A549 (cell line): Measurements from ENCODE around the gene ANKDD1A. TPM values are rescaled to one million over a fixed set of nuclear protein-coding genes. Genes with fewer than 3 reads are reported as not detected.

Source experiments
- ATAC-seq, 2 experiments: fragments of 200-7000 bp in 1 of 2; fragments of >200 bp in 1 of 2; cut with Nextera tagmentation in 1 of 2; cut with Tn5 transposase in 1 of 2; 3 replicates each; pipeline versions ENCODE4 v1.8.0 to v1.9.1; 2018 to 2020; ENCODE audit warnings: mild to moderate bottlenecking in 1 of 2, moderate library complexity in 1 of 2
- CTCF ChIA-PET: fragments of 300-600 bp; sonication (Branson Sonifier 250); formaldehyde crosslinking; extraction: SDS; loops from one replicate; lab custom pipeline; 2021; ENCODE audit warnings: antibody characterized with exemption, inconsistent platforms; lab: Yijun Ruan, JAX
- POLR2A ChIA-PET: fragments of 350-600 bp; formaldehyde crosslinking; extraction: SDS; loops from one replicate; lab custom pipeline; 2021; ENCODE audit warnings: antibody characterized with exemption, inconsistent platforms; lab: Yijun Ruan, JAX
- DNase-seq, 2 experiments: peaks; one replicate each; pipeline versions ENCODE4 v3.0.0 to v3.0.0-alpha.2; 2011 to 2016; ENCODE audit warnings: low read depth in 1 of 2, low spot score in 1 of 2
- FAIRE-seq: peaks from 2 replicates; lab custom pipeline; 2011; peaks lifted over from hg19 to GRCh38; lab: Jason Lieb, UNC
- H3K27ac ChIP-seq, 2 experiments: fragments of >200 bp; sonication (Bioruptor Twin); formaldehyde crosslinking; 3 replicates each; pipeline ENCODE4 v1.5.1; 2016 to 2017
- H3K4me1 ChIP-seq: fragments of >200 bp; sonication (Bioruptor Twin); formaldehyde crosslinking; 3 replicates; pipeline ENCODE4 v1.6.1; 2016
- H3K4me2 ChIP-seq: fragments of >200 bp; sonication (Bioruptor Twin); formaldehyde crosslinking; 3 replicates; pipeline ENCODE4 v1.6.1; 2016
- H3K4me3 ChIP-seq: fragments of >200 bp; sonication (Bioruptor Twin); formaldehyde crosslinking; 3 replicates; pipeline ENCODE4 v1.5.1; 2016
- H3K9me3 ChIP-seq: fragments of >200 bp; sonication (Bioruptor Twin); formaldehyde crosslinking; 3 replicates; pipeline ENCODE4 v1.6.1; 2016
- CBX2 ChIP-seq: fragments of 200-600 bp; sonication (generic); IDR thresholded peaks from 2 replicates; pipeline ENCODE4 v1.6.1; 2016; ENCODE audit warnings: low read depth, mild to moderate bottlenecking, borderline replicate concordance
- CHD2 ChIP-seq: fragments of 150-350 bp; IDR thresholded peaks from 2 replicates; pipeline ENCODE4 v1.6.1; 2014; ENCODE audit warnings: low read length; ENCODE audit not compliant: partially characterized antibody
- CTCF ChIP-seq: fragments of >200 bp; sonication (Bioruptor Twin); formaldehyde crosslinking; IDR thresholded peaks from 3 replicates; pipeline ENCODE4 v1.5.1; 2016
- ESRRA ChIP-seq: fragments of 150-350 bp; IDR thresholded peaks from 2 replicates; pipeline ENCODE4 v1.6.1; 2014; ENCODE audit warnings: mild to moderate bottlenecking, low read length, borderline replicate concordance
- FOSL2 ChIP-seq, 2 experiments: fragments of 450-650 bp in 1 of 2; fragments of >200 bp in 1 of 2; sonication (Bioruptor Twin) in 1 of 2; formaldehyde crosslinking; IDR thresholded peaks; 2 replicates each; pipeline versions ENCODE4 v1.5.0 to v1.6.1; 2016 to 2020; ENCODE audit warnings: mild to moderate bottlenecking in 1 of 2, moderate library complexity in 1 of 2
- FOXS1 ChIP-seq: fragments of 250-450 bp; sonication (Bioruptor Pico); IDR thresholded peaks from 2 replicates; pipeline ENCODE4 v1.5.0; 2020; ENCODE audit warnings: mild to moderate bottlenecking, moderate library complexity
- HDAC2 ChIP-seq: fragments of 200-600 bp; sonication (generic); IDR thresholded peaks from 2 replicates; pipeline ENCODE4 v1.6.1; 2016
- HEYL ChIP-seq: fragments of 250-450 bp; sonication (Bioruptor Pico); IDR thresholded peaks from 2 replicates; pipeline ENCODE4 v1.8.0; 2021; ENCODE audit warnings: mild to moderate bottlenecking, moderate library complexity
- HOXA7 ChIP-seq: fragments of 250-450 bp; sonication (Bioruptor Pico); IDR thresholded peaks from 2 replicates; pipeline ENCODE4 v1.5.0; 2020; ENCODE audit warnings: mild to moderate bottlenecking, moderate library complexity
- HOXB5 ChIP-seq: fragments of 250-450 bp; sonication (Bioruptor Pico); IDR thresholded peaks from 2 replicates; pipeline ENCODE4 v1.5.0; 2020; ENCODE audit warnings: mild to moderate bottlenecking, moderate library complexity
- JUN ChIP-seq, 2 experiments: fragments of >200 bp; sonication (Bioruptor Twin); formaldehyde crosslinking; IDR thresholded peaks; 2 replicates in 1 of 2; 3 replicates in 1 of 2; pipeline ENCODE4 v1.6.1; 2016 to 2017
- MAFK ChIP-seq: fragments of 450-650 bp; IDR thresholded peaks from 2 replicates; pipeline ENCODE4 v1.6.1; 2014; ENCODE audit not compliant: partially characterized antibody
- MAX ChIP-seq: IDR thresholded peaks from 2 replicates; pipeline ENCODE4 v1.6.1; 2012
- MAZ ChIP-seq: fragments of 150-350 bp; IDR thresholded peaks from 2 replicates; pipeline ENCODE4 v1.6.1; 2014; ENCODE audit warnings: antibody characterized with exemption, low read depth, low read length, borderline replicate concordance
- MYC ChIP-seq: IDR thresholded peaks from 2 replicates; pipeline ENCODE4 v1.6.1; 2012; ENCODE audit warnings: mild to moderate bottlenecking, inconsistent platforms, low read length, improper control_type of control experiment, borderline replicate concordance
- NPAS2 ChIP-seq: fragments of 250-450 bp; sonication (Bioruptor Pico); IDR thresholded peaks from 2 replicates; pipeline ENCODE4 v1.8.0; 2022; ENCODE audit warnings: mild to moderate bottlenecking, moderate library complexity, borderline replicate concordance
- POLR2AphosphoS2 ChIP-seq: conservative IDR thresholded peaks from 2 replicates; pipeline ENCODE4 v1.6.1; 2012; ENCODE audit warnings: low read length, improper control_type of control experiment, inconsistent platforms
- RCOR1 ChIP-seq: fragments of 150-350 bp; IDR thresholded peaks from 2 replicates; pipeline ENCODE4 v1.6.1; 2014; ENCODE audit warnings: antibody characterized with exemption, low read length, low read depth
- SMC3 ChIP-seq: fragments of >200 bp; sonication (Bioruptor Twin); formaldehyde crosslinking; IDR thresholded peaks from 3 replicates; pipeline ENCODE4 v1.6.1; 2018; ENCODE audit warnings: inconsistent platforms
- TP53 ChIP-seq: fragments of 250-450 bp; sonication (Bioruptor Pico); IDR thresholded peaks from 2 replicates; pipeline ENCODE4 v1.5.0; 2021; ENCODE audit warnings: mild to moderate bottlenecking, moderate library complexity
- ZSCAN20 ChIP-seq: fragments of 250-450 bp; sonication (Bioruptor Pico); IDR thresholded peaks from 2 replicates; pipeline ENCODE4 v1.8.0; 2022; ENCODE audit warnings: mild to moderate bottlenecking, moderate library complexity
- WGBS: methylation state at CpG from one replicate; pipeline ENCODE4 v1.1.6; 2017; ENCODE audit errors: missing lambda C conversion rate; 5-methylcytosine and 5-hydroxymethylcytosine counted together
- polyA plus RNA-seq, 4 experiments: library from polyadenylated mRNA; depleted of rRNA in 3 of 4; stranded (reverse); fragments of >200 nt; fragmentation: RNase III in 1 of 4; extraction: RNeasy Plus Mini Kit Qiagen cat#74134 plus additional on column Dnase treatment in 1 of 4; gene quantifications; 2 replicates in 3 of 4; 3 replicates in 1 of 4; pipeline ENCODE4 v1.2.3, GENCODE V29; 2011 to 2017
- TF ChIP-seq, protein P1 (sequence below): IDR thresholded peaks from 2 replicates; pipeline ENCODE4 v1.6.1; 2012
- TF ChIP-seq, protein P2 (sequence below): fragments of 450-650 bp; IDR thresholded peaks from 2 replicates; pipeline ENCODE4 v1.6.1; 2014; ENCODE audit warnings: antibody characterized with exemption

Gene ANKDD1A
- polyA plus RNA-seq, 2 of the 4 experiments (the other 2 are of a cell fraction): 2.7 to 2.8 TPM

GRCh38 chr15:64960153-64960552 lies 48.5 kb downstream of the ANKDD1A start:
- FAIRE-seq (no peak), DNase-seq (no peak), ATAC-seq (no peak; a peak in 1 of 6 replicates)
- ChIA-PET CTCF (interaction anchor here (0.6 to 2.3 kb wide), 3 partner anchors 11 to 275 kb away, joined by 3 to 6 read pairs (median 3); no protein-coding TSS in a partner anchor), POLR2A (no interaction called here)
- 93% methylated on average over 6 of the region's 6 CpGs for WGBS
- H3K4me1 ChIP-seq: no peaks in the 10 kb centered on the region
- no peak overlapping the region for H3K4me3 ChIP-seq
- no peak overlapping the region for H3K27ac ChIP-seq
- TF ChIP-seq HOXA7 (CRISPR knock-in tag): no peak
- TF ChIP-seq MAFK: no peak
- H3K9me3 ChIP-seq: 0 out of 3 replicates have a peak, but pooled peaks cover 5% of the 10 kb centered on the region
- no peak overlapping the region for H3K4me2 ChIP-seq

DNA sequence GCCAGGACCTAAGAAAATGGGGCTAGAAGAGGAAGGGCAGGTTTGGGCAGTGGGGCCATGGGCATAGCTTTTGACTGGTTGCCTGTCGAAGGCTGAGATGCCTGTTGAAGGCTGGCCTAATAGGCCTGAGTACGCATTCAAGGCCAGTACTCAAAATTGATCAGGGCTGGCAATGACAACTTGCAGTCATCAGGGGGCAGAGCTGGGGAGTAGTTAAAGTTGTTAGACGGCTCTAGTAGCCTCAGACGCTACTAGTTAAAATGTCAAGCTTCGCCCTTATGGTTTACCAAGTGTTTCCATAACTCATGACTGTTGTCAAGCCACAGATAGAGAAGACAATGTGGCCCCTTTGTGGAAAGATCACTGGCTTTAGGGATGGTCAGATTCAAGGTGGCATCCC lies 49.3 kb downstream of the ANKDD1A start:
- Histone ChIP-seq H3K27ac (no peak overlapping the region), H3K4me2 (no peak overlapping the region), H3K4me3 (no peak overlapping the region), H3K4me1 (no peaks in the 10 kb centered on the region), H3K9me3 (no peaks in the 10 kb centered on the region)
- 94% methylated on average over 5 of the region's 5 CpGs for WGBS
- no peak for TF ChIP-seq MAZ
- TF ChIP-seq FOSL2 (IDR thresholded peaks at IDR 0.05): no peak
- no peak for TF ChIP-seq FOSL2 (CRISPR knock-in tag; IDR thresholded peaks at IDR 0.05)
- TF ChIP-seq ESRRA: no peak
- ChIA-PET POLR2A (no interaction called here), CTCF (no interaction called here)
- DNase-seq (no peak), ATAC-seq (no peak), FAIRE-seq (no peak)

- POLR2A ChIA-PET: no interaction called here
- DNase-seq (no peak), FAIRE-seq (no peak), ATAC-seq (no peak)
- WGBS: 86% methylated on average over 1 of the region's 1 CpG
- Histone ChIP-seq H3K4me2 (no peak overlapping the region), H3K27ac (no peak overlapping the region), H3K4me1 (no peaks in the 10 kb centered on the region), H3K4me3 (no peak overlapping the region)
- TF ChIP-seq TP53 (no peak), HEYL (CRISPR knock-in tag) (no peak), HOXA7 (CRISPR knock-in tag) (no peak), CHD2 (no peak), HOXB5 (CRISPR knock-in tag) (no peak), FOXS1 (no peak), CBX2 (no peak), MAX (no peak), POLR2AphosphoS2 (no peak), NPAS2 (CRISPR knock-in tag) (no peak), JUN (IDR thresholded peaks at IDR 0.05) (no peak), RCOR1 (no peak), HDAC2 (no peak), FOSL2 (IDR thresholded peaks at IDR 0.05) (no peak), FOSL2 (CRISPR knock-in tag; IDR thresholded peaks at IDR 0.05) (no peak), CTCF (no peak), SMC3 (no peak), ZSCAN20 (CRISPR knock-in tag) (no peak), MYC (no peak)
- TF ChIP-seq, protein P1, sequence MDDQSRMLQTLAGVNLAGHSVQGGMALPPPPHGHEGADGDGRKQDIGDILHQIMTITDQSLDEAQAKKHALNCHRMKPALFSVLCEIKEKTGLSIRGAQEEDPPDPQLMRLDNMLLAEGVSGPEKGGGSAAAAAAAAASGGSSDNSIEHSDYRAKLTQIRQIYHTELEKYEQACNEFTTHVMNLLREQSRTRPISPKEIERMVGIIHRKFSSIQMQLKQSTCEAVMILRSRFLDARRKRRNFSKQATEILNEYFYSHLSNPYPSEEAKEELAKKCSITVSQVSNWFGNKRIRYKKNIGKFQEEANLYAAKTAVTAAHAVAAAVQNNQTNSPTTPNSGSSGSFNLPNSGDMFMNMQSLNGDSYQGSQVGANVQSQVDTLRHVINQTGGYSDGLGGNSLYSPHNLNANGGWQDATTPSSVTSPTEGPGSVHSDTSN: no peak
- TF ChIP-seq, protein P2, sequence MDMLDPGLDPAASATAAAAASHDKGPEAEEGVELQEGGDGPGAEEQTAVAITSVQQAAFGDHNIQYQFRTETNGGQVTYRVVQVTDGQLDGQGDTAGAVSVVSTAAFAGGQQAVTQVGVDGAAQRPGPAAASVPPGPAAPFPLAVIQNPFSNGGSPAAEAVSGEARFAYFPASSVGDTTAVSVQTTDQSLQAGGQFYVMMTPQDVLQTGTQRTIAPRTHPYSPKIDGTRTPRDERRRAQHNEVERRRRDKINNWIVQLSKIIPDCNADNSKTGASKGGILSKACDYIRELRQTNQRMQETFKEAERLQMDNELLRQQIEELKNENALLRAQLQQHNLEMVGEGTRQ: no peak
- TF ChIP-seq, all 56 proteins: peak for 0
- CTCF ChIA-PET: interaction anchor here (0.6 to 0.7 kb wide), 2 partner anchors 10 to 749 kb away, joined by 3 read pairs; no protein-coding TSS in a partner anchor
- H3K9me3 ChIP-seq: no peaks in the 10 kb centered on the region
Observed at GRCh38 chr15:64969401-64969800, 57.7 kb downstream of the ANKDD1A start.
